OCI-M2 (cell line): ENCODE data around the gene KBTBD2.
"Not testable (repeated sequence)": the region's sequence is repeated elsewhere in the genome, so short reads cannot be mapped to it uniquely, and the experiment has no call there.

Experiments
- DNase-seq: peaks from one replicate; lab custom pipeline; 2025; ENCODE audit not compliant: unreplicated experiment; lab: John Stamatoyannopoulos, UW

Gene KBTBD2

GRCh38 chr7:32893722-32894121 lies 2.2 kb upstream of the KBTBD2 start:
- no peak for DNase-seq

GRCh38 chr7:32893207-32893524 lies 1.6 kb upstream of the KBTBD2 start:
- DNase-seq: no peak

GRCh38 chr7:32892521-32893206 lies 1.1 kb upstream of the KBTBD2 start:
- DNase-seq: peak; percentile 51

- peak; percentile 66 for DNase-seq
These were observed 400 bp upstream of the KBTBD2 start for GRCh38 chr7:32891800-32892520.

GRCh38 chr7:32890793-32891042 lies 842 bp downstream of the KBTBD2 start:
- DNase-seq: no peak

- no peak for DNase-seq
These were observed 1.4 kb downstream of the KBTBD2 start for GRCh38 chr7:32890010-32890792.

- DNase-seq: no peak
These were observed 3.1 kb downstream of the KBTBD2 start for GRCh38 chr7:32888505-32888904.

- no peak for DNase-seq
These were observed 4.2 kb downstream of the KBTBD2 start for GRCh38 chr7:32887395-32887794.

- DNase-seq: no peak
These were observed 10.2 kb downstream of the KBTBD2 start for GRCh38 chr7:32881074-32881982.

GRCh38 chr7:32879460-32879859 lies 12.1 kb downstream of the KBTBD2 start:
- DNase-seq: no peak

GRCh38 chr7:32878023-32878422 lies 13.5 kb downstream of the KBTBD2 start:
- not testable (repeated sequence) for DNase-seq

GRCh38 chr7:32872421-32872820 lies 19.1 kb downstream of the KBTBD2 start:
- DNase-seq: no peak

- DNase-seq: no peak
These were observed 19.8 kb downstream of the KBTBD2 start for GRCh38 chr7:32871624-32872371.

- no peak for DNase-seq
These were observed 21.3 kb downstream of the KBTBD2 start for GRCh38 chr7:32870298-32870697.

GRCh38 chr7:32869716-32870115 lies 21.8 kb downstream of the KBTBD2 start:
- DNase-seq: no peak

GRCh38 chr7:32868116-32868515 lies 23.4 kb downstream of the KBTBD2 start:
- DNase-seq: no peak

- no peak for DNase-seq
These were observed 26.0 kb downstream of the KBTBD2 start for GRCh38 chr7:32865448-32866030.

- not testable (repeated sequence) for DNase-seq
These were observed 27.7 kb downstream of the KBTBD2 start for GRCh38 chr7:32863872-32864271.

GRCh38 chr7:32860090-32860489 lies 31.5 kb downstream of the KBTBD2 start:
- DNase-seq: no peak

- DNase-seq: no peak
These were observed 32.9 kb downstream of the KBTBD2 start for GRCh38 chr7:32858648-32859047.
